ENCODE measurements around the gene PPFIA3.
A peak's percentile ranks its signal among the peaks of the same experiment; 100 is the strongest.
"Not testable (repeated sequence)": the region's sequence is repeated elsewhere in the genome, so short reads cannot be mapped to it uniquely, and the experiment has no call there.

The PPFIA3 gene

DNA sequence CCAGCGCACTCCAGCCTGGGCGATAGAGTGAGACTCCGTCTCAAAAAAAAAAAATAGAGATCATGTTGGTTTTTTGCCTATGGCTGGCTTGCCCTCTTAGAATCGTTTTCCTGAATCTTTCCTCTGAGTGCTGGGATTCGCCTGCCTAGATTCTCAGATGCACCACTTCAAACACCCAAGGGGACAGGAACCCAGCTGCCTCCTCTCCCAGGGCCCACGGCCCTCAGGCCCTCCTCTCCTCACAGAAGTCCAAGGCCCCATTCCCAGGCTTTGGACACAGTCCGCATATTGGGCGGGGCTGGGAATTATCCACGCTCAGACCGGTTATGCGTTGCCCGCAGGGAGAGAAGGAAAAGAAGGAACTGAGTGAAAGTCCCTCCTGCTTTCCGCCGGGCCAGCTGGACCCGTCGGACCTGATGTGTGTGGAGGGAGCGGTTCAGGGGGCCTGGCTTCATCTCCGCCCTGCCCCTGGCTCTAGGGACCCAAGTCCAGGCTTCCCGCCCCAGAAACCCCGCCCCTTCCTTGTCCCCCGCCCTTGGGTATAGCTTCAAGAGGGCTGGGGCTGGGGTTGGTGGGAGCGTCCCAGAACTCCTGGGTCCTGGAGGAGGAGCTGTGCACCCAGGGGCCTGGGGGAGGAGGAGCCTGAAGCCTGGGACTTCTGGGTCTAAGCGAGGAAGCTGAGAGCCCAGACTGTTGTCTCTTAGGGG lies 5.8 kb downstream of the PPFIA3 start:
- no peak for DNase-seq (ENCODE audit: low read depth)

DNA sequence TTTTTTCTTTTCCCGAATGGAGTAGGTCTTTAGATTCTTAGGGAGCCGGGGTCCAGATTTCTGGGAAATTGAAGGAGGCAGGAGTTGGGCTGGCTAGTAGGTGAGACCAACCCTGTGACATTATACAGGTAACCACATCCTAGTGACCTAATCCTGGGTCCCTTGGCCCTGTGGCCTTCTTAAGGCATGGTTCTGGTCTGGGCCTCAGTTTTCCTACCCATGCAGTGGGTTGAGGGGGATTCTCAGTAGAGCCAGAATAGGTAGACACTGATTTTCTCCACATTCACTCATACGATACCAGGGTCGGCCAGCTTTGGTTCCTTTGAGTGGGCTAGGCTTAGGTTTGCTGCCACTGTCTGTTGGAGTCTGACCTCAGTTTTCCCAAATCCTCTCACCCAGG lies 7.2 kb downstream of the PPFIA3 start:
- no peak for DNase-seq (ENCODE audit: low read depth)

DNA sequence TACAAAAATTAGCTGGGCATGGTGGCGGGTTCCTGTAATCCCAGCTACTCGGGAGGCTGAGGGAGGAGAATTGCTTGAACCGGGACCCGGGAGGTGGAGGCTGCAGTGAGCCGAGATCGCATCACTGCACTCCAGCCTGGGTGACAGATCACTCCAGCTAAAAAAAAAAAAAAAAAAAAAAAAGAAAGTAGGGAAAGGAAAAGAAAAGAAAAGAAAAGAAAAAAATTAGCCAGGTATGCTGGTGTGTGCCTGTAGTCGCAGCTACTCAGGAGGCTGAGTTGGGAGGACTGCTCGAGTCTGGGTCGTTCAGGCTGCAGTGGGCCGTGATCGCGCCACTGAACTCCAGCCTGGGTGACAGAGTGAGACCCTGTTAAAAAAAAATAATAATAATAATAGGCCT lies 7.9 kb downstream of the PPFIA3 start:
- not testable (repeated sequence) for DNase-seq (ENCODE audit: low read depth)

DNA sequence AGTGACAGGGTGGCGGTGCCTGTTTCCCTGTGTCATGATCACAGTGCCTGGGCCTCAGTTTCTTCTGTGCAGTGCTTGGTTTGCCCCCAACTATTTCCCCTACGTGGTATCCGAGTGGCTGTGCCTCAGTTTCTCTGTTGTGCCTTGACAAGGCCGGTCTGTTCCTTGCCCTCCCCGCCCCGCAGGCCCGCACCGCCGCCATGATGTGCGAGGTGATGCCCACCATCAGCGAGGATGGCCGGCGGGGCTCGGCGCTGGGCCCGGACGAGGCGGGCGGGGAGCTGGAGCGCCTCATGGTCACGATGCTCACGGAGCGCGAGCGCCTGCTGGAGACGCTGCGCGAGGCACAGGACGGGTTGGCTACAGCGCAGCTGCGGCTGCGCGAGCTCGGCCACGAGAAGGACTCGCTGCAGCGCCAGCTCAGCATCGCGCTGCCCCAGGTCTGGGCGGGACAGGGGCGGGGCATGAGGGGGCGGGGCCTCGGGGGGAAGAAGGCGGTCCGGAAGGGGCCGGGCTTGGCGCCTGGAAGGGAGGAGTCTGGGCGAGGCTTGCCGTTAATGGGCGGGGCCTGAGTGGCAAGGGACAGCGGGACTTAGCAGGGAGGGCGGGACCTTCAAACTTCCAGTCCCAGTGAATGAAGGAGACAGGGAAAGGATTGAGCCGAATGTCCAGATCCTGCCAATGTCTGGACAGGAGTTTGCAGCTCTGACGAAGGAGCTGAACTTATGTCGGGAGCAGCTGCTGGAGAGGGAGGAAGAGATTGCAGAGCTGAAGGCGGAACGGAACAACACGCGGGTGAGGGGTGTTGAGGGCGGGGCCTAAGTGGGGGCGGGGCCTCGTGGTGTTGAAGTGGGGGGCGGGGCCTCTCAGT lies 8.6 kb downstream of the PPFIA3 start:
- DNase-seq (ENCODE audit: low read depth) = peak; percentile 86

DNA sequence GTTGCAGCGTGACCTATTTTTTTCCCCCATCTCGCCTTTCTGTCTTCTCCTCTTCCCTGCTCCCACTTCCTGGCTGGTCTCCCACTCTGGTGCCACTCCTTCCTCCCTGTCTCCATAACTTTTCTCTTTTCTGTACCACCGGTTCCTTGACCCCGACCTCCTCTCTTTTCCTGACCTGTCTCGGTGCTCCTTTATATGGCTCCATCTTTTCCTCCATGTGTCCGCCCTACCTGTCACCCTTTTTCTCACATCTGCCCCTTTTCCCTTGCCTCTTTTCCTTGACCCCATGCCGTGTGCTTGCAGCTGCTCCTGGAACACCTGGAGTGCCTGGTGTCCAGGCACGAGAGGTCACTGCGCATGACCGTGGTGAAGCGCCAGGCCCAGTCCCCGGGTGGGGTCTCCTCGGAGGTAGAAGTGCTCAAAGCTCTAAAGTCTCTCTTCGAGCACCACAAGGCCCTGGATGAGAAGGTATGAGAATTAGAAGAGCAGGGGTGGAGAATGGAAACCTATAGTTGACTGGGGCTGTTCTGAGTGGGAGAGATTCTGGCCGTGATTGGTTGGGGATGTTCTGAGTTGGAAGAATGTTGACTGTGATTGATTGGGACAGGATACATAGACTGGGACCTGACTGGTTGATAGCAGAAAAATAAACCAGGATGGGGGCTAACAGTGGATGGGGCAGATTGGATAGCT lies 9.3 kb downstream of the PPFIA3 start:
- no peak for DNase-seq (ENCODE audit: low read depth)

DNA sequence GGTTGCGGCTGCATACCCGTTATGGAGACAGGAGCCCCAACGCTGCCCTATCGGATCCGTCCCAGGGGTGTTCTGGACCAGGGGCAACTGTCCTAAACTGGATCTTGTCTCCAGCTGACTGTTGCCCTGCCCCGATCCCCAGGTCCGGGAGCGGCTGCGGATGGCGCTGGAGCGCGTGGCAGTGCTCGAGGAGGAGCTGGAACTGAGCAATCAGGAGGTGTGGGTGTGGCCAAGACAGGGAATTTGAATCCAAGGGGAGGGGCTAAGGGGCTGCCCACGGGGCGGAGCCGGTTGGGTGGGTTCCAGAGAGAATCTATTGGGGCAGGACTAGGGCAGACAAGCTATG lies 9.9 kb downstream of the PPFIA3 start:
- DNase-seq (ENCODE audit: low read depth) = no peak

DNA sequence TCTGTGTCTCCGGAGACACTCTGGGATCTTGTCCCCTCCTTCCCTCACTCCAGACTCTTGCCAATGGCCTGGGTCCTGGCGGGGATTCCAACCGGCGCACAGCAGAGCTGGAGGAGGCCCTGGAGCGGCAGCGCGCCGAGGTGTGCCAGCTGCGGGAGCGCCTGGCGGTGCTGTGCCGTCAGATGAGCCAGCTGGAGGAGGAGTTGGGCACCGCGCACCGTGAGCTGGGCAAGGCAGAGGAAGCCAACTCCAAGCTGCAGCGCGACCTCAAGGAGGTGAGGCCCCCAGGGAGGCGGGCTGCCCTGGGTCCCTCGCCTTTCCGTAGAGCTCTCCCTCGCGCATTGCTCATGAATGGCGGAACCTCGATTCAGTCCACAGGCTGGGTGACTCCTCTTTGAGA lies 11.0 kb downstream of the PPFIA3 start:
- DNase-seq (ENCODE audit: low read depth) = no peak

DNA sequence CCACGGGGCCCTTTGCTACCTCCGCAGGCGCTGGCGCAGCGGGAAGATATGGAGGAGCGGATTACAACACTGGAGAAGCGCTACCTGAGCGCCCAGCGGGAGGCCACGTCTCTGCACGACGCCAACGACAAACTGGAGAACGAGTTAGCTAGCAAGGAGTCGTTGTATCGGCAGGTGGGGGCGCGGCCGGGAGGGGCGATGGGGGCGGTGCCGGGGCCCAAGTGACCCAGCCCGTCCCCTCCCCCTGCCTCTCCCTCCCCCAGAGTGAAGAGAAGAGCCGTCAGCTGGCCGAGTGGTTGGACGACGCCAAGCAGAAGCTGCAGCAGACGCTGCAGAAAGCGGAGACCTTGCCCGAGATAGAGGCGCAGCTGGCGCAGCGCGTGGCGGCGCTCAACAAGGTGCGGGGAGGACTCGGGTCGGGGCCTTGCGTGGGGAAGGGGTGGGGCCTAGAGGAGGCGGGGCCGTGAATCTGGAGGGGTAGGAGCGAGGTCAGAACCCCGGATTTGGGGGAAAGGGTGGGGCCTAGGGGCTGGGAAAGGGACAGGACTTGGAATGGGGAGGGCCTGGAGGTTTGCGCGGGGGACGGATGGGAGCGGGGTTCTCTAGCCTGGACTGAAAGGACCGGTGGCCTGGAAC lies 13.7 kb downstream of the PPFIA3 start:
- DNase-seq (ENCODE audit: low read depth) = no peak

DNA sequence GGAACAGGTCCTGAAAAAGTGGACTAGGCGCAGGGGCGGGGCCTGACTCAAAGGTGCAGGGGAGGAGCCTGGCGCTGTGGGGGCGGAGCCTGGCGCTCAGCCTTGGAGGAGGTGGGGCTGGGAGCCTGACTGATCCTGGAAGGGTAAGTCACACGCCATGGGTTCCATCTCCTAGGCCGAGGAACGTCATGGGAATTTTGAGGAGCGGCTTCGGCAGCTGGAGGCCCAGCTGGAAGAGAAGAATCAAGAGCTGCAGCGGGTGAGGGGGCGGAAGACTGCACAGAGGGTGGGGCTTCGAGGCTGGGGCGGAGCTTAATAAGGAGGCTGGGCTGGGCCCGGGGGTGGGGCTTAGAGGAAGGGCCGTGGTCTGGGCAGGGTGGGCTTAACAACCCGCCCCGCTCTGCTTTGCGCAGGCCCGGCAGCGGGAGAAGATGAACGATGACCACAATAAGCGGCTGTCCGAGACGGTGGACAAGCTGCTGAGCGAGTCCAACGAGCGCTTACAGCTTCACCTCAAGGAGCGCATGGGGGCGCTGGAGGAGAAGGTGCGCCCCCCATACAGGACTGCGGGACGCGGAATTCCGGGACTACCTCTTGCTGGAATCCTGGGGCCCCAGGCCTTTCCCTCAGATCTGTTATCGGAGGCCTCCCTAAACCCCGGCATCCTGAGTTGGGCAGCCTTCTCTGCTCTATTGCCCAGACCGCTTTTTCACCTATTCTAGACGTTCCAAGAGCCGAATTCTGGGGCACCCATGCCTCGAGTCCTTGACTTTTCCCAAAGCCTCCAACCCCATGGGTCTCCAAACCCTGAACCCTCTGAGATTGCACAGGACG lies 14.5 kb downstream of the PPFIA3 start:
- DNase-seq (ENCODE audit: low read depth) = no peak

DNA sequence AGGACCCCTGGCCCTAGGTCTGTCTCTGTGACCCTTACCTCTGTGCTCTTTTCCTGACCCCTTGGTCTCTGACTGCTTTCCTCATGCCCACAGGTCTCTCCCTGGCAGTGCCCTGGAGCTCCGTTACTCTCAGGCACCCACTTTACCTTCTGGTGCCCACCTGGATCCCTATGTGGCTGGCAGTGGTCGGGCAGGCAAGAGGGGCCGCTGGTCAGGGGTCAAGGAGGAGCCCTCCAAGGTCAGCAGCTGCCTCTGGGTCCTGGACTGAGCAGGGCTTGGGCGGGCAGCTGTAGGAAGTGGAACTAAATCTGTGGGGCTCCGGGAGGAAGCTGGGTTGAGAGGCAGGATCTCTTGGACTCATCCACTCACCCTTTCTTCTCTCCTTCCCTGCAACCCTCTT lies 16.3 kb downstream of the PPFIA3 start:
- DNase-seq (ENCODE audit: low read depth) = no peak

DNA sequence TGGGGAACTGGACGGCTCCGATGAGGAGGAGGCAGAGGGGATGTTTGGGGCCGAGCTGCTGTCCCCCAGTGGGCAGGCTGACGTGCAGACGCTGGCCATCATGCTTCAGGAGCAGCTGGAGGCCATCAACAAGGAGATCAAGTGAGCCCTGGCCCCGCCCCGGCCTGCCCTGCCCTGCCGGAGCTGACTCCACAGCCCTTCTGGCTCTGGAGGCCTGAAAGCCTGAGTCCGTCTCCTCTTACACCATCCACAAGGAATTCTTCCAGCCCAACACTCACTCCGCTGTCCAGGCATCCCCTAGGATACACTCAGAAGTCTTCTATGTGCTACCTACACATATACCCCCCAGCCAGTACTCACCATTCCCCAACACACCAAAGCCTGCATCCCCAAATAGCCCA lies 17.4 kb downstream of the PPFIA3 start:
- no peak for DNase-seq (ENCODE audit: low read depth)

DNA sequence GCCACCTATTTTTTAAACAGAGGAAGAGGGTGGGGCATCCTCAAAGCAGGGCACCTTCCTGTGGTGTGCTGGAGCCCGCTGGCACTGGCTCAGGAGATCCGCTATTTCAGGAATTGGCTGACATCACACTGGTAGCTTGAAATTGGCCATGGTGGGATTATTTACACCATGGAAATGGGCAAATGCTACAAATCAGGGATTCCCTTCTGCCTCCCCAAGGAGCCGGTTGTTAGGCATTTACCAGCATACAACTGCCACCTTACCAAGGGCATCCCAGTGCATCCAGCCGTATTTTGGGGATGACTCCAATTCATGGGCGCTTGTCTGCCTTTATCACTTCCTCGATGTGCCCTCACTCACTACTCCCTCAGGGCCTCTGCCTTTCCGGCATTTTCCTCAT lies 21.6 kb downstream of the PPFIA3 start:
- no peak for DNase-seq (ENCODE audit: low read depth)

DNA sequence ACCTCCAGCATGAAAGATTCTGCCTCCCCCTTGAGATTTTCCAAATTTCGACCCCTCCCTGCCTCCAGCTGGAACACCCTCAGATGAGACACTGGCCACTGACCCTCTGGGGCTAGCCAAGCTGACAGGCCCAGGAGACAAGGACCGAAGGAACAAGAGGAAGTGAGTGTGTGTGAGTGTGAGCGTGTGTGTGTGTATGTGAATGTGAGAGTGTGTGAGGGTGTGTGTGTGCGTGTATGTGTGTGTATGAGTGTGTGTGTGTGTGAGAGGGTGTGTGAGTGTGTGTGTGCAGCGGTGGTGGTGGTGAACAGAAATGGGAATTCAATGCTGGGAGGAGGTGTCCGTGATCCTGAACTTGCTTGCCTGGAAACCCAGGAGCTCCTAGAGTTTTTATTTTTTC lies 22.0 kb downstream of the PPFIA3 start:
- DNase-seq (ENCODE audit: low read depth) = no peak

DNA sequence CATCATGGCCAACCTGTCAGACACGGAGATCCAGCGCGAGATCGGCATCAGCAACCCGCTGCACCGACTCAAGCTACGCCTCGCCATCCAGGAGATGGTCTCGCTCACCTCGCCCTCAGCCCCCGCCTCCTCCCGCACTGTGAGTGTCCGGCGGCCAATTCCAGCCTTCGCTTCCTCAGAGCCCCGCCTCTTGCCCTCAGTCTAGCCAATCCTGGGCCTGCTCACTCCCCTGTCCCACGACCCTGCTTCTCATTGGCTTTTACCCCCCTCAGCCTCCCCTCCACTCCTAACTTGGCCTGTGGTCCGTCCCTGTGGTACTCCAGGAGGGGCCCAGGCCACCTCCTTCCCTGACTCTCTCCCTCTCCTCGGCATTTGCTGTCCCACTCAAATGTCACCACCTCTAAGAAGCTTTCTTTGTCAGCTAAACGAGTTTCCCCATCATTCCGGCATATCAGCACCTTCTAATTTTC lies 23.6 kb downstream of the PPFIA3 start:
- DNase-seq (ENCODE audit: low read depth) = no peak

DNA sequence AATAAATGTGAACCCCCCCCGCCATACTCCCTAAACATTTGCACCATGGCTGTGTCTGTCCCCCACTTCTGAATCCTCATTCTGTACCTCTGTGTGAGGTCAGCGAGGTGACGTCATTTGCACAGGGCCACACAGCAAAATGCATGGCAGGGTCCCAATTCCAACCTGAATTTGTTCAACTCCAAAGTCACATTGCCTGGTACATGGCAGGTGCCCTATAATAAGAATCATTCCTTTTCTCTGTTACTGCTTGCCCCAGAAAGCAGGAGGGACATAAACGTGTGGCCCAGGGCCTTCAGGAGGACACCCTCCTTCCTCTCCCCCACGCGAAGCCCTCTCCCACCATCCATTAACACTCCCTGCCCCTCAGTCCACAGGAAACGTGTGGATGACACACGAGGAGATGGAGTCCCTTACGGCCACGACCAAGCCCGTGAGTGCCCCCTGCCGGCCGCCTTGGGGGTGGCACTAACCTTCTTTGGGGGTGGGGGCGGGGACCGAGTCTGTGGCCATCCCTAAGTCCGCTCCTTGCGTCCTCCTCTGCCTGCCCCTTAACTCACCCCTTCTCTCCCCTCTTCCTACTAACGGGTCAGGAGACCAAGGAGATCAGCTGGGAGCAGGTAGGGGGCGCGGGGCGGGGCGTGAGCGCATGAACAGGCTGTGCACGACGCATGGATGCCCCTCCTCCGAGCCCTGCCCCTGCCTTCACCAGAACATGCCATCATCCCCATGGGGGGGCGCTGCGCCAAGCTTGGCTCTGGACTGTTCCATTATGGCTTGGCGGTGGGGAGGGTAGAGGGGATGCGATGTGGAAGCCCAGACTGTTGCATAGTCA lies 26.4 kb downstream of the PPFIA3 start:
- peak; percentile 52 for DNase-seq (ENCODE audit: low read depth)

DNA sequence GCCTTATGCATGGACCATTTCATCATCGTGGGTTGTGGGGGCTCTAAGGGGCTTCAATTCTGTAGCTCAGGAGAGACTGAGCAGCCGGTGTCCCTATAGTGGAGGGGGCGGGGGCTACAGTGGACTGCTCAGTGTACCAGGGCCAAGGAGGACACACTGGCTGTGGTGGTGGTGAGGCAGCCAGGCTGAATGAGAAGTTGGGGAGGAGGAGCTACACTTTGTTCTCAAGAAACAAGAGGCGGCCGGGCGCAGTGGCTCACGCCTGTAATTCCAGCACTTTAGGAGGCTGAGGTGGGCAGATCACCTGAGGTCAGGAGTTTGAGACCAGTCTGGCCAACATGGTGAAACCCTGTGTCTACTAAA lies 27.0 kb downstream of the PPFIA3 start:
- DNase-seq (ENCODE audit: low read depth) = not testable (repeated sequence)

DNA sequence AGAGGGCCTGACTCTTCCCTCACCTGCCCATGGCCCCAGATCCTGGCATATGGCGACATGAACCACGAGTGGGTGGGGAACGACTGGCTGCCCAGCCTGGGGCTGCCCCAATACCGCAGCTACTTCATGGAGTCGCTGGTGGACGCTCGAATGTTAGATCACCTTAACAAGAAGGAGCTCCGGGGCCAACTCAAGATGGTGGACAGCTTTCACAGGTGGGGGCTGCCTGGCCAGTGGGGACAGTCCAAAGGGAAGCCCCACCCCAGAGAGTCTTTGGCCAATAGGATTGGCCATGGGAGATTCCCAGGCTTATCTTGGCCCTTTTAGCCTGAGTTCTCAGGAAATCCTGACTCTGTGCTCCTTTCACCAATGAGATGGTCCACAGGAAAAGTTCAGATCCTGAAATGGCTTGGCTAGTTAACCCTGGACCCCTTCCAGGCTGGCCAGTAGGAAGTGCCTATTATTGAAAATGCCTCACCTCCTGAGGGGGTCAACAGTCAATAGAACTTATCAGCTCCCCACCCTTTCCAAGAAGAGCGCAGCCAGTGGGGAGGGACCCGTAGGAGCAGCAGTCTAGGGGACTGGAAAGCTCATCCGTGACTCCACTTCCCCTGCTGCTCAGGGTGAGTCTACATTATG lies 28.8 kb downstream of the PPFIA3 start:
- no peak for DNase-seq (ENCODE audit: low read depth)

DNA sequence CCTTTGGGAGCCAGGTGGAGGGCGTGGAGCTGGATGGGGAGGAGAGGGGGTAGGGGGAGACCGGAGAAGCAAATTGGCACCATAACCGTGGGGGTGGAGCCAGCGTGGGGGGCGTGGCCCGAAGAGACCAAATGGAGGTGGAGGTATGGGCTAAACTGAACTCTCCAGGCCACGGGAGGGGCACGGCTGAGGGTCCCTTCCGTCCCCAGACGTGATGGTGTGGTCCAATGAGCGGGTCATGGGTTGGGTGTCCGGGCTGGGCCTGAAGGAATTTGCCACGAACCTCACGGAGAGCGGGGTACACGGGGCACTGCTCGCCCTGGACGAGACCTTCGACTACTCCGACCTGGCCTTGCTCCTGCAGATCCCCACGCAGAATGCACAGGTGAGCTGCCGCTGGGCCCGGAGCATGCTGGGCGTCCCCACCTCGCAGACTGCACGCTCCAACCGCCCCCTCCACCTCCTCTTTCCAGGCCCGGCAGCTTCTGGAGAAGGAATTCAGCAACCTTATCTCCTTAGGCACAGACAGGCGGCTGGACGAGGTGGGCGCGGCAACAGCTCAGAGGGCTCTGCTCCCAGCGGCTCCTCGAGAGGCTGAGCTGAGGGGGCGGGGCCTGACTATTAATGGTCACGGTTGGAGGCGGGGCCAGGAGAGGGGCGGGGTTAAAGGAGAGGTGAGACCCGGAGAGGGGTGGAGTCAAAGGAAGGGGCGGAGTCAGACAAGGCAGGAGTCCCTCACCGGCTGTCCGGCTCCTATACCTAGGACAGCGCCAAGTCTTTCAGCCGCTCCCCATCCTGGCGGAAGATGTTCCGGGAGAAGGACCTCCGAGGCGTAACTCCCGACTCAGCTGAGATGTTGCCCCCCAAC lies 29.7 kb downstream of the PPFIA3 start:
- DNase-seq (ENCODE audit: low read depth) = peak; percentile 59

DNA sequence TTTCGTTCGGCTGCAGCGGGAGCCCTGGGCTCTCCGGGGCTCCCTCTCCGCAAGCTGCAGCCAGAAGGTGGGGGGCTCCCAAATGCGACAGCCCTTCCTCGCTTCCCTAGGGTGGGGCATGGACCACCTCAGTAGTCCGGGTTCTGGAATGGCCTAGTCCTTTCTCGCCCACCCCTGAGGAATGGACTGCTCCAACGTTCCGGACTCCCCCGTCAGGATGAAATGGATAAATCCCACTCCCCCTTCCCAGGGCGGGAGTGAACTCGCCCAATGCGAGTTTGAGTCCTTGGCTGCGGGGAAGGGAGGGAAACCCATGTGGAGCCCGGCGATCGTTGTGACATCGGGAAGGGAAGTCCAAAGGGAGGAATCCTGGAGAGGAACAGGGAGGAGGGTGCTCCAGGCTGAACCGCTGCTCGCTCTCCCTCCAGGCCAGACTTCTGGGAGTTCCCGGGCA lies 30.3 kb downstream of the PPFIA3 start:
- no peak for DNase-seq (ENCODE audit: low read depth)
